ENCODE data around the gene ZFYVE9. TPM values are rescaled to one million over a fixed set of nuclear protein-coding genes. Genes with fewer than 3 reads are reported as not detected.

Gene ZFYVE9
- 12.5 and 13.4 TPM in 2 replicates for total RNA-seq

GRCh38 chr1:52141513-52142219, at the start of gene ZFYVE9:
Gene ZFYVE9, plus strand, starts transcription at chr1:52142089. Its CDS starts 91,118 bp downstream, at chr1:52233207.

GRCh38 chr1:52365746-52366516, 224.0 kb downstream of the ZFYVE9 start, which contains the start of gene CC2D1B:
Gene CC2D1B, minus strand, starts transcription at chr1:52366205. Its CDS starts 1,585 bp downstream, at chr1:52364620.

Other genes with a start within 250 kb of the ZFYVE9 start
- 15.2 and 16.8 TPM in 2 replicates for gene RAB3B, start 151.4 kb upstream of the ZFYVE9 start, total RNA-seq
- gene KTI12, start 108.3 kb upstream of the ZFYVE9 start, total RNA-seq = 9.8 and 12.6 TPM in 2 replicates
- 47.1 and 50.8 TPM in 2 replicates for gene TXNDC12, start 86.9 kb upstream of the ZFYVE9 start, total RNA-seq
- 47.7 and 48.6 TPM in 2 replicates for gene BTF3L4, start 85.8 kb upstream of the ZFYVE9 start, total RNA-seq
- 22.1 and 24.7 TPM in 2 replicates for gene CC2D1B, start 224.1 kb downstream of the ZFYVE9 start, total RNA-seq